Pancreas (tissue), 10 donors: ENCODE measurements around the gene STAG1. TPM values are rescaled to one million over a fixed set of nuclear protein-coding genes. Genes with fewer than 3 reads are reported as not detected.
A peak's percentile ranks its signal among the peaks of the same experiment; 100 is the strongest.

Experiments used
- ATAC-seq, 4 donors: fragments of 200-7000 bp; cut with Tn5 transposase; one replicate each; pipeline versions ENCODE4 v1.8.0 to v1.9.1; 2020; ENCODE audit warnings: mild to moderate bottlenecking in 4 of 4, moderate library complexity in 4 of 4
- DNase-seq, 6 donors: peaks; one replicate each; pipeline ENCODE4 v3.0.0-alpha.2; 2020
- FAIRE-seq: peaks from 2 replicates; lab custom pipeline; 2012; peaks lifted over from hg19 to GRCh38; lab: Jason Lieb, UNC
- H3K27ac ChIP-seq, 4 donors: fragments of 200-600 bp; sonication (generic); 1 replicate in 3 of 4; 2 replicates in 1 of 4; pipeline versions ENCODE4 v1.5.0 to v1.8.0; 2020
- H3K27me3 ChIP-seq, 4 donors: fragments of 200-600 bp; one replicate each; pipeline ENCODE4 v1.8.0; 2021
- H3K36me3 ChIP-seq, 3 donors: fragments of 200-600 bp; sonication (generic) in 1 of 3; one replicate each; pipeline versions ENCODE4 v1.5.0 to v1.8.0; 2020 to 2021
- H3K4me1 ChIP-seq, 3 donors: fragments of 200-600 bp; one replicate each; pipeline ENCODE4 v1.8.0; 2021
- H3K4me3 ChIP-seq, 4 donors: fragments of 200-600 bp; sonication (generic) in 2 of 4; one replicate each; pipeline versions ENCODE4 v1.5.0 to v1.8.0; 2020 to 2021
- H3K9me3 ChIP-seq, 4 donors: fragments of 200-600 bp; one replicate each; pipeline ENCODE4 v1.8.0; 2021
- CTCF ChIP-seq, 4 donors: fragments of 200-600 bp; sonication (generic) in 3 of 4; IDR thresholded peaks; one replicate each; pipeline versions ENCODE4 v1.5.0 to v1.8.0; 2021; ENCODE audit warnings: antibody characterized with exemption in 4 of 4
- WGBS, 2 donors: extraction: QIAGEN DNeasy Blood & Tissue Kit; methylation state at CpG; one replicate each; pipeline ENCODE4 v1.1.7; 2013; 5-methylcytosine and 5-hydroxymethylcytosine counted together
- intact Hi-C, 3 donors: fragments of 100-400 bp; cut with DNase I; formaldehyde crosslinking; loops; one replicate each; pipeline versions ENCODE4 v1.11.1 to v1.14.2; 2022
- polyA plus RNA-seq, 2 donors: library from polyadenylated mRNA; stranded (reverse); fragments of 200-250 nt; gene quantifications; one replicate each; pipeline ENCODE4 v1.2.3, GENCODE V29; 2013
- total RNA-seq, 6 donors: library from RNA; stranded (reverse); fragmentation: NEBNext Ultra II Directional in 4 of 6; extraction: Animal tissue kit (Norgen Biotek cat#: 25700) in 4 of 6; gene quantifications; one replicate each; pipeline versions ENCODE4 v1.2.1 to v1.2.4, GENCODE V29; 2021 to 2023
- donor health status: healthy with polysubstance abuse.
- donor health status: DM: no; HTN: no; CAD: no; lungs with moderate emphysema.
- donor health status: DM: no; HTN: no; CAD: no.
- donor health status: control.
- donor health status: control.
- donor health status: Bipolar disorder and iron deficiency.
- donor health status: DM: yes; HTN: yes; CAD: no.
- donor health status: DM: no; HTN: no; CAD: no.
- donor health status: DM: no; HTN: no; CAD: no.
- donor health status: DM: yes; HTN: yes; CAD: no.

STAG1 gene
- total and polyA plus RNA-seq, 8 donors: 6.8 to 24.1 (median 18.6) TPM

GRCh38 chr3:136788154-136788553 is 36.0 kb upstream of the STAG1 start:
- 95 to 100% methylated on average over 1 of the region's 1 CpG for WGBS, 2 donors
- ATAC-seq: no peak
- DNase-seq: no peak
- no peaks in the 10 kb centered on the region for H3K27me3 ChIP-seq
- H3K36me3 ChIP-seq: no peaks in the 10 kb centered on the region
- no peaks in the 10 kb centered on the region for H3K9me3 ChIP-seq
- H3K4me3 ChIP-seq: no peak overlapping the region
- H3K4me1 ChIP-seq: peaks cover 0 to 9% (median 6%) of the 10 kb centered on the region in 3 donors
- H3K27ac ChIP-seq: no peak overlapping the region
- intact Hi-C loops: no loop called here
- no peak for FAIRE-seq
- no peak for TF ChIP-seq CTCF (IDR thresholded peaks at IDR 0.05)

GRCh38 chr3:136787349-136787748 is 35.2 kb upstream of the STAG1 start:
- FAIRE-seq: no peak
- intact Hi-C loops: no loop called here
- no peak for TF ChIP-seq CTCF (IDR thresholded peaks at IDR 0.05)
- 4 to 10% methylated on average over 2 of the region's 2 CpGs for WGBS, 2 donors
- H3K27ac ChIP-seq: peak overlapping the region in 1 of 4 donors; percentile 30
- DNase-seq: peak in 3 of 6 donors; percentile 18 to 24 (median 19)
- H3K27me3 ChIP-seq: no peaks in the 10 kb centered on the region
- peaks cover 0 to 9% (median 6%) of the 10 kb centered on the region in 3 donors for H3K4me1 ChIP-seq
- H3K4me3 ChIP-seq: no peak overlapping the region
- ATAC-seq: peak; percentile 76 to 92 (median 90)
- no peaks in the 10 kb centered on the region for H3K9me3 ChIP-seq
- H3K36me3 ChIP-seq: no peaks in the 10 kb centered on the region

GRCh38 chr3:136783708-136784191 is 31.6 kb upstream of the STAG1 start:
- Histone ChIP-seq H3K27me3 (no peaks in the 10 kb centered on the region), H3K4me3 (no peak overlapping the region), H3K36me3 (no peaks in the 10 kb centered on the region), H3K4me1 (peaks cover 0 to 9% (median 6%) of the 10 kb centered on the region in 3 donors), H3K27ac (no peak overlapping the region), H3K9me3 (no peaks in the 10 kb centered on the region)
- intact Hi-C loops: no loop called here
- ATAC-seq: no peak
- no peak for TF ChIP-seq CTCF (IDR thresholded peaks at IDR 0.05)
- no peak for FAIRE-seq
- 74 to 84% methylated on average over 5 of the region's 5 CpGs for WGBS, 2 donors
- DNase-seq: no peak

GRCh38 chr3:136780741-136781140 is 28.6 kb upstream of the STAG1 start:
- H3K4me1 ChIP-seq: no peaks in the 10 kb centered on the region
- H3K27me3 ChIP-seq: no peaks in the 10 kb centered on the region
- no peak for DNase-seq
- no peaks in the 10 kb centered on the region for H3K36me3 ChIP-seq
- FAIRE-seq: no peak
- 91 to 94% methylated on average over 4 of the region's 4 CpGs for WGBS, 2 donors
- no peak for ATAC-seq
- H3K27ac ChIP-seq: no peak overlapping the region
- no peak overlapping the region for H3K4me3 ChIP-seq
- no peak for TF ChIP-seq CTCF (IDR thresholded peaks at IDR 0.05)
- H3K9me3 ChIP-seq: no peaks in the 10 kb centered on the region
- intact Hi-C loops: no loop called here

GRCh38 chr3:136778865-136779264 is 26.7 kb upstream of the STAG1 start:
- 72 to 73% methylated on average over 4 of the region's 4 CpGs for WGBS, 2 donors
- Histone ChIP-seq H3K27ac (no peak overlapping the region), H3K27me3 (no peaks in the 10 kb centered on the region), H3K4me1 (no peaks in the 10 kb centered on the region), H3K4me3 (no peak overlapping the region), H3K9me3 (no peaks in the 10 kb centered on the region), H3K36me3 (no peaks in the 10 kb centered on the region)
- intact Hi-C loops: loop anchor here in 1 of 3 donors (10.0 kb wide), 1 partner anchor 236 kb away; no protein-coding TSS in a partner anchor
- TF ChIP-seq CTCF (IDR thresholded peaks at IDR 0.05): no peak
- ATAC-seq (no peak), FAIRE-seq (no peak), DNase-seq (no peak)
